Measurements from ENCODE around the gene CORO2A.

CORO2A gene

GRCh38 chr9:98168153-98168780 is 24.2 kb downstream of the CORO2A start:
- DNase-seq (ENCODE audit: low read depth): no peak

- no peak for DNase-seq (ENCODE audit: low read depth)
Observed at GRCh38 chr9:98164912-98165311, 27.5 kb downstream of the CORO2A start.

GRCh38 chr9:98162613-98163012 is 29.8 kb downstream of the CORO2A start:
- DNase-seq (ENCODE audit: low read depth): no peak

- no peak for DNase-seq (ENCODE audit: low read depth)
Observed at GRCh38 chr9:98161851-98162250, 30.6 kb downstream of the CORO2A start.

- DNase-seq (ENCODE audit: low read depth): no peak
Observed at GRCh38 chr9:98159790-98160189, 32.6 kb downstream of the CORO2A start.

- DNase-seq (ENCODE audit: low read depth): no peak
Observed at GRCh38 chr9:98159301-98159700, 33.1 kb downstream of the CORO2A start.

GRCh38 chr9:98158071-98158831 is 34.2 kb downstream of the CORO2A start:
- no peak for DNase-seq (ENCODE audit: low read depth)

GRCh38 chr9:98157372-98157771 is 35.1 kb downstream of the CORO2A start:
- DNase-seq (ENCODE audit: low read depth): no peak

GRCh38 chr9:98154678-98155077 is 37.8 kb downstream of the CORO2A start:
- DNase-seq (ENCODE audit: low read depth): no peak

GRCh38 chr9:98152526-98152925 is 39.9 kb downstream of the CORO2A start:
- no peak for DNase-seq (ENCODE audit: low read depth)

GRCh38 chr9:98150721-98151120 is 41.7 kb downstream of the CORO2A start:
- no peak for DNase-seq (ENCODE audit: low read depth)

- no peak for DNase-seq (ENCODE audit: low read depth)
Observed at GRCh38 chr9:98150164-98150563, 42.3 kb downstream of the CORO2A start.

GRCh38 chr9:98149422-98149821 is 43.0 kb downstream of the CORO2A start:
- DNase-seq (ENCODE audit: low read depth): no peak

- no peak for DNase-seq (ENCODE audit: low read depth)
Observed at GRCh38 chr9:98148486-98148885, 44.0 kb downstream of the CORO2A start.

- no peak for DNase-seq (ENCODE audit: low read depth)
Observed at GRCh38 chr9:98147582-98147981, 44.9 kb downstream of the CORO2A start.

- no peak for DNase-seq (ENCODE audit: low read depth)
Observed at GRCh38 chr9:98146101-98146991, 46.1 kb downstream of the CORO2A start.

GRCh38 chr9:98144631-98145030 is 47.8 kb downstream of the CORO2A start:
- no peak for DNase-seq (ENCODE audit: low read depth)

GRCh38 chr9:98144076-98144475 is 48.4 kb downstream of the CORO2A start:
- no peak for DNase-seq (ENCODE audit: low read depth)

GRCh38 chr9:98142925-98143481 is 49.4 kb downstream of the CORO2A start:
- DNase-seq (ENCODE audit: low read depth): no peak

GRCh38 chr9:98142182-98142907 is 50.1 kb downstream of the CORO2A start:
- DNase-seq (ENCODE audit: low read depth): no peak

GRCh38 chr9:98140503-98140902 is 51.9 kb downstream of the CORO2A start:
- DNase-seq (ENCODE audit: low read depth): no peak

- DNase-seq (ENCODE audit: low read depth): no peak
Observed at GRCh38 chr9:98136489-98136888, 55.9 kb downstream of the CORO2A start.
